GM12892 (cell line): ENCODE results near the gene ITSN1.

Experiments used
- POLR2A ChIP-seq: IDR thresholded peaks from 2 replicates; pipeline ENCODE4 v1.6.1; 2011; ENCODE audit warnings: low read depth, low read length, control low read depth
- POLR2AphosphoS5 ChIP-seq: IDR thresholded peaks from 2 replicates; pipeline ENCODE4 v1.6.1; 2011; ENCODE audit warnings: low read depth, low read length, control low read depth

DNA sequence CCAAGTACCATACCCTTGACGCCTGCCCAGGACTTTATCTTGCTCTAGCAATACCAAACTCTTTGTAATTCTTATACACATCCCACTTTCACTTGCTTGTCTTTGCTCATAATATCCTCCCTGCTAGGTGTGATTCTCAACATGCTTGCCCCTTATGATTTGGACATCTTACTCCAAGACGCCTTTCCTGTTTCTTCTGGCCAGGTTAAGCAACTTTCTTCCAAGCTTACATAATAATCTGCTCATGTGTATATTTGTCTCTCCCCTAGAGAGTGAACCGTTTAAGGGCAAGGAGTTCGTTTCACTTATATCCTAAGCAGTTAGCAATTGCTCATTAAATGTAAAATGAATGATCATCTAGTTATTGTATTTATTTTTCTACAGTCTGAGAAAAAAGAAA, 22.6 kb upstream of the ITSN1 start:
- TF ChIP-seq POLR2A (no peak), POLR2AphosphoS5 (no peak)
